Liver (tissue), 9 donors: ENCODE data around the gene NTM. TPM values are rescaled to one million over a fixed set of nuclear protein-coding genes. Genes with fewer than 3 reads are reported as not detected.

Experiments
- DNase-seq: peaks from one replicate; pipeline ENCODE4 v3.0.0-alpha.2; 2017; ENCODE audit warnings: low spot score
- H3K27ac ChIP-seq, 2 donors: one replicate each; pipeline ENCODE4 v1.7.0; 2013; ENCODE audit warnings: inconsistent platforms in 2 of 2, low read length in 2 of 2, control low read depth in 1 of 2, low read depth in 1 of 2, mild to moderate bottlenecking in 1 of 2
- H3K27me3 ChIP-seq, 4 donors: one replicate each; pipeline versions ENCODE4 v1.6.1 to v1.7.0; 2013; ENCODE audit warnings: low read length in 3 of 4, inconsistent platforms in 1 of 4, mild to moderate bottlenecking in 1 of 4, moderate library complexity in 1 of 4; ENCODE audit not compliant: control insufficient read depth in 4 of 4, insufficient read depth in 4 of 4
- H3K36me3 ChIP-seq, 4 donors: one replicate each; pipeline versions ENCODE4 v1.6.1 to v1.7.0; 2013; ENCODE audit warnings: low read length in 3 of 4, mild to moderate bottlenecking in 3 of 4, low read depth in 1 of 4, moderate library complexity in 1 of 4; ENCODE audit not compliant: control insufficient read depth in 4 of 4, insufficient read depth in 3 of 4
- H3K4me1 ChIP-seq, 4 donors: one replicate each; pipeline versions ENCODE4 v1.6.1 to v1.7.0; 2013; ENCODE audit warnings: low read length in 3 of 4, mild to moderate bottlenecking in 3 of 4, moderate library complexity in 1 of 4; ENCODE audit not compliant: control insufficient read depth in 4 of 4, insufficient read depth in 4 of 4
- H3K4me3 ChIP-seq, 3 donors: one replicate each; pipeline versions ENCODE4 v1.6.1 to v1.7.0; 2013; ENCODE audit warnings: low read length in 3 of 3, control low read depth in 1 of 3, low read depth in 1 of 3, mild to moderate bottlenecking in 1 of 3
- H3K9ac ChIP-seq, 2 donors: one replicate each; pipeline ENCODE4 v1.7.0; 2013; ENCODE audit warnings: low read length in 2 of 2, mild to moderate bottlenecking in 2 of 2, moderate library complexity in 2 of 2, control low read depth in 1 of 2, low read depth in 1 of 2
- H3K9me3 ChIP-seq, 4 donors: one replicate each; pipeline versions ENCODE4 v1.6.1 to v1.7.0; 2013; ENCODE audit warnings: low read length in 3 of 4; ENCODE audit not compliant: control insufficient read depth in 4 of 4
- FOXA1 ChIP-seq: IDR thresholded peaks from 2 replicates; pipeline ENCODE4 v1.6.1; 2016; ENCODE audit warnings: antibody characterized with exemption
- FOXA2 ChIP-seq: IDR thresholded peaks from 2 replicates; pipeline ENCODE4 v1.6.1; 2016; ENCODE audit warnings: antibody characterized with exemption
- GABPA ChIP-seq, 2 donors: IDR thresholded peaks in 1 of 2; conservative IDR thresholded peaks in 1 of 2; 2 replicates each; pipeline ENCODE4 v1.6.1; 2016; ENCODE audit warnings: antibody characterized with exemption in 2 of 2, mild to moderate bottlenecking in 1 of 2, moderate library complexity in 1 of 2
- HNF4G ChIP-seq: IDR thresholded peaks from 2 replicates; pipeline ENCODE4 v1.6.1; 2016; ENCODE audit warnings: antibody characterized with exemption
- JUND ChIP-seq, 2 donors: IDR thresholded peaks; 2 replicates each; pipeline ENCODE4 v1.6.1; 2016; ENCODE audit warnings: antibody characterized with exemption in 2 of 2
- MAX ChIP-seq: IDR thresholded peaks from 2 replicates; pipeline ENCODE4 v1.6.1; 2016; ENCODE audit warnings: antibody characterized with exemption
- NR2F2 ChIP-seq: IDR thresholded peaks from 2 replicates; pipeline ENCODE4 v1.6.1; 2016; ENCODE audit warnings: antibody characterized with exemption
- RAD21 ChIP-seq, 2 donors: IDR thresholded peaks; 2 replicates each; pipeline ENCODE4 v1.6.1; 2016; ENCODE audit warnings: antibody characterized with exemption in 2 of 2, mild to moderate bottlenecking in 2 of 2
- RXRA ChIP-seq, 2 donors: IDR thresholded peaks; 2 replicates each; pipeline ENCODE4 v1.6.1; 2017 to 2018; ENCODE audit warnings: antibody characterized with exemption in 2 of 2, mild to moderate bottlenecking in 1 of 2
- YY1 ChIP-seq: IDR thresholded peaks from 2 replicates; pipeline ENCODE4 v1.6.1; 2016; ENCODE audit warnings: antibody characterized with exemption, mild to moderate bottlenecking
- ZBTB33 ChIP-seq: IDR thresholded peaks from 2 replicates; pipeline ENCODE4 v1.6.1; 2016; ENCODE audit warnings: antibody characterized with exemption
- WGBS: extraction: QIAGEN DNeasy Blood & Tissue Kit; methylation state at CpG from one replicate; pipeline ENCODE4 v1.1.7; 2013; 5-methylcytosine and 5-hydroxymethylcytosine counted together
- polyA plus RNA-seq, 2 donors: library from polyadenylated mRNA; stranded (reverse) in 1 of 2; unstranded in 1 of 2; fragments of 200-250 nt in 1 of 2; fragments of >200 nt in 1 of 2; fragmentation: Nextera tagmentation in 1 of 2; extraction: Ambion mirVana in 1 of 2; gene quantifications; one replicate each; pipeline versions ENCODE4 v1.2.1 to v1.2.3, GENCODE V29; 2013 to 2015
- total RNA-seq, 2 donors: library from RNA; depleted of rRNA; stranded (reverse); fragments of >200 nt; gene quantifications; one replicate each; pipeline ENCODE4 v1.2.3, GENCODE V29; 2014
- TF ChIP-seq, protein P1 (sequence below): IDR thresholded peaks from 2 replicates; pipeline ENCODE4 v1.6.1; 2016; ENCODE audit warnings: antibody characterized with exemption, mild to moderate bottlenecking
- TF ChIP-seq, protein P2 (sequence below): fragments of 150-350 bp; IDR thresholded peaks from 2 replicates; pipeline ENCODE4 v1.5.1; 2017; ENCODE audit warnings: improper control_type of control experiment, low read depth, low read length; ENCODE audit not compliant: missing input control
- donor health status: healthy.
- donor health status: healthy.
- donor health status: healthy.
- donor health status: healthy.
- donor health status: healthy.

NTM gene
- total and polyA plus RNA-seq, 4 donors, result 0.08 to 1.1 (median 0.08) TPM; not detected in 1

GRCh38 chr11:131785801-131786200, 415.4 kb downstream of the NTM start (continued):
- TF ChIP-seq, protein P1, sequence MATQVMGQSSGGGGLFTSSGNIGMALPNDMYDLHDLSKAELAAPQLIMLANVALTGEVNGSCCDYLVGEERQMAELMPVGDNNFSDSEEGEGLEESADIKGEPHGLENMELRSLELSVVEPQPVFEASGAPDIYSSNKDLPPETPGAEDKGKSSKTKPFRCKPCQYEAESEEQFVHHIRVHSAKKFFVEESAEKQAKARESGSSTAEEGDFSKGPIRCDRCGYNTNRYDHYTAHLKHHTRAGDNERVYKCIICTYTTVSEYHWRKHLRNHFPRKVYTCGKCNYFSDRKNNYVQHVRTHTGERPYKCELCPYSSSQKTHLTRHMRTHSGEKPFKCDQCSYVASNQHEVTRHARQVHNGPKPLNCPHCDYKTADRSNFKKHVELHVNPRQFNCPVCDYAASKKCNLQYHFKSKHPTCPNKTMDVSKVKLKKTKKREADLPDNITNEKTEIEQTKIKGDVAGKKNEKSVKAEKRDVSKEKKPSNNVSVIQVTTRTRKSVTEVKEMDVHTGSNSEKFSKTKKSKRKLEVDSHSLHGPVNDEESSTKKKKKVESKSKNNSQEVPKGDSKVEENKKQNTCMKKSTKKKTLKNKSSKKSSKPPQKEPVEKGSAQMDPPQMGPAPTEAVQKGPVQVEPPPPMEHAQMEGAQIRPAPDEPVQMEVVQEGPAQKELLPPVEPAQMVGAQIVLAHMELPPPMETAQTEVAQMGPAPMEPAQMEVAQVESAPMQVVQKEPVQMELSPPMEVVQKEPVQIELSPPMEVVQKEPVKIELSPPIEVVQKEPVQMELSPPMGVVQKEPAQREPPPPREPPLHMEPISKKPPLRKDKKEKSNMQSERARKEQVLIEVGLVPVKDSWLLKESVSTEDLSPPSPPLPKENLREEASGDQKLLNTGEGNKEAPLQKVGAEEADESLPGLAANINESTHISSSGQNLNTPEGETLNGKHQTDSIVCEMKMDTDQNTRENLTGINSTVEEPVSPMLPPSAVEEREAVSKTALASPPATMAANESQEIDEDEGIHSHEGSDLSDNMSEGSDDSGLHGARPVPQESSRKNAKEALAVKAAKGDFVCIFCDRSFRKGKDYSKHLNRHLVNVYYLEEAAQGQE, result no peak
- TF ChIP-seq HNF4G (no peak), YY1 (no peak)

- no peak for DNase-seq
- H3K36me3 ChIP-seq, result no peaks in the 10 kb centered on the region
- no peak overlapping the region for H3K27ac ChIP-seq
- H3K27me3 ChIP-seq, result peaks cover 0 to 6% (median 2%) of the 10 kb centered on the region in 4 donors
- no peak overlapping the region for H3K4me3 ChIP-seq
- TF ChIP-seq JUND (IDR thresholded peaks at IDR 0.05) (no peak), HNF4G (no peak), GABPA (IDR thresholded peaks at IDR 0.05 in 1 of 2, conservative IDR thresholded peaks at IDR 0.05 in 1 of 2) (no peak), NR2F2 (no peak), RXRA (IDR thresholded peaks at IDR 0.05) (no peak), FOXA1 (no peak), RAD21 (IDR thresholded peaks at IDR 0.05) (no peak), YY1 (no peak), ZBTB33 (no peak), FOXA2 (no peak), MAX (no peak)
- TF ChIP-seq, protein P2, sequence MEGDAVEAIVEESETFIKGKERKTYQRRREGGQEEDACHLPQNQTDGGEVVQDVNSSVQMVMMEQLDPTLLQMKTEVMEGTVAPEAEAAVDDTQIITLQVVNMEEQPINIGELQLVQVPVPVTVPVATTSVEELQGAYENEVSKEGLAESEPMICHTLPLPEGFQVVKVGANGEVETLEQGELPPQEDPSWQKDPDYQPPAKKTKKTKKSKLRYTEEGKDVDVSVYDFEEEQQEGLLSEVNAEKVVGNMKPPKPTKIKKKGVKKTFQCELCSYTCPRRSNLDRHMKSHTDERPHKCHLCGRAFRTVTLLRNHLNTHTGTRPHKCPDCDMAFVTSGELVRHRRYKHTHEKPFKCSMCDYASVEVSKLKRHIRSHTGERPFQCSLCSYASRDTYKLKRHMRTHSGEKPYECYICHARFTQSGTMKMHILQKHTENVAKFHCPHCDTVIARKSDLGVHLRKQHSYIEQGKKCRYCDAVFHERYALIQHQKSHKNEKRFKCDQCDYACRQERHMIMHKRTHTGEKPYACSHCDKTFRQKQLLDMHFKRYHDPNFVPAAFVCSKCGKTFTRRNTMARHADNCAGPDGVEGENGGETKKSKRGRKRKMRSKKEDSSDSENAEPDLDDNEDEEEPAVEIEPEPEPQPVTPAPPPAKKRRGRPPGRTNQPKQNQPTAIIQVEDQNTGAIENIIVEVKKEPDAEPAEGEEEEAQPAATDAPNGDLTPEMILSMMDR, result no peak
- TF ChIP-seq, protein P1, result no peak
- no peak overlapping the region for H3K9ac ChIP-seq
- H3K9me3 ChIP-seq, result no peaks in the 10 kb centered on the region
- WGBS, result 67% methylated on average over 3 of the region's 3 CpGs
- no peaks in the 10 kb centered on the region for H3K4me1 ChIP-seq
Measured at GRCh38 chr11:131787119-131787518, 416.7 kb downstream of the NTM start.
